NT2/D1 (cell line): ENCODE measurements around the gene NOS1.

ENCODE experiments used
- SUZ12 ChIP-seq: IDR thresholded peaks from 2 replicates; pipeline ENCODE4 v1.6.1; 2011; ENCODE audit not compliant: insufficient read length, insufficient read depth; ENCODE audit errors: extremely low read depth
- YY1 ChIP-seq: IDR thresholded peaks from 2 replicates; pipeline ENCODE4 v1.6.1; 2011; ENCODE audit not compliant: insufficient read length, insufficient read depth
- ZNF274 ChIP-seq: IDR thresholded peaks from 2 replicates; pipeline ENCODE4 v1.6.1; 2011; ENCODE audit warnings: mild to moderate bottlenecking, low read depth, low read length

DNA sequence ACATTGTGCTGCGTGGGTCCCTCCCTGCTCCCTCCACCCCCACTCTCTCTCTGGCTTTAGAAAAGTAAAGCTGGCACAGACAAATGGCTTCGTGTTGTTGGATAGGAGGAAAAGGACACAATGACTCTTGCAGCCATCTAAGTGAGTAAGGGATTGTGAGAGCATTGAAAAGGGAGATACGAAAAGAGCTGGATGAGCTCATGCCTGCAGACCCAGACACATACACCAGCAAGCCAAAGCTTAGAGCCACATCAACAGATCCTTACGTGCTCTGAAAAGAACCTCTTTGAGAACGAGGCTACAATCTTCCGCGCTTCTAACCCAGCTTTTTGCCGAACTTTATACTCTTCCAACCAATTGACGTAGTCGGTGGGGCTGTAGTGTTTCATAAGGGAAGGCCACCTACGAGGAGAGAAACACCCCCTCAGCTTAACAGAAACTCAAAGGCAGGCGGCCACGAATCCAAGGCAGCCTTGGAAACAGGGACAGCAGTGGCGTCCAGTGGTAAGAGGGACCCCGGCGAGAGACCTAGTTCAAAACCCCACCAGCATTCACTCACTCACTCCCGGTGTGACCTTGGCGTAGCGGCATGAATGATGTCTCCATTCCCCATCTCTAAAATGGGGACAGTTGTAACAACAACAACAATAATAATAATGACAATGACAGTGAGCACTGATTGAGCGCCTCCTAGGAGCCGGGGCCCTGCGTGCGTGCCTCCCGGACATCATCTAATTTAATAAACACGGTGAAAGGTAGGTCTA, 172.3 kb downstream of the NOS1 start:
- TF ChIP-seq ZNF274 (no peak), YY1 (no peak), SUZ12 (no peak)
